Body of pancreas (tissue), 4 donors: Measurements from ENCODE around the gene TRPV3. TPM values are rescaled to one million over a fixed set of nuclear protein-coding genes. Genes with fewer than 3 reads are reported as not detected.
"Not testable (repeated sequence)": the region's sequence is repeated elsewhere in the genome, so short reads cannot be mapped to it uniquely, and the experiment has no call there.

Experiments used
- ATAC-seq: fragments of 150-250 bp; one replicate; pipeline ENCODE4 v1.9.1; 2016
- DNase-seq, 4 donors: peaks; one replicate each; pipeline ENCODE4 v3.0.0-alpha.2; 2019
- H3K27ac ChIP-seq, 4 donors: fragments of 200-600 bp; sonication (generic); 1 replicate in 3 of 4; 2 replicates in 1 of 4; pipeline versions ENCODE4 v1.5.1 to v1.6.1; 2016 to 2019; ENCODE audit warnings: mild to moderate bottlenecking in 1 of 4, mixed read lengths in 1 of 4, moderate library complexity in 1 of 4
- H3K27me3 ChIP-seq, 2 donors: fragments of 200-600 bp; sonication (generic); one replicate each; pipeline ENCODE4 v1.6.0; 2016; ENCODE audit warnings: mild to moderate bottlenecking in 1 of 2
- H3K36me3 ChIP-seq, 2 donors: fragments of 200-600 bp; sonication (generic); replicated peaks in 1 of 2; 2 replicates each; pipeline ENCODE4 v1.5.1; 2016; ENCODE audit warnings: low read depth in 2 of 2; ENCODE audit not compliant: insufficient read depth in 1 of 2
- H3K4me1 ChIP-seq: fragments of 200-600 bp; sonication (generic); one replicate; pipeline ENCODE4 v1.6.0; 2016
- H3K4me3 ChIP-seq, 2 donors: fragments of 200-600 bp; sonication (generic); 1 replicate in 1 of 2; 2 replicates in 1 of 2; pipeline ENCODE4 v1.5.1; 2016 to 2019
- H3K9me3 ChIP-seq, 3 donors: fragments of 200-600 bp; sonication (generic); 1 replicate in 2 of 3; 2 replicates in 1 of 3; pipeline ENCODE4 v1.5.1; 2016
- CTCF ChIP-seq, 7 experiments: fragments of 450-650 bp in 4 of 7; fragments of 200-600 bp in 3 of 7; sonication (generic) in 3 of 7; IDR thresholded peaks; one replicate each; pipeline ENCODE4 v1.5.1; 2016 to 2019; ENCODE audit warnings: antibody characterized with exemption in 7 of 7
- POLR2A ChIP-seq, 3 donors: fragments of 450-650 bp; IDR thresholded peaks; one replicate each; pipeline ENCODE4 v1.6.1; 2016; ENCODE audit warnings: antibody characterized with exemption in 3 of 3, mild to moderate bottlenecking in 2 of 3
- WGBS, 2 donors: methylation state at CpG; one replicate each; pipeline ENCODE4 v1.1.5; 2017; 5-methylcytosine and 5-hydroxymethylcytosine counted together
- intact Hi-C: fragments of 100-400 bp; cut with DNase I; formaldehyde crosslinking; loops from one replicate; pipeline ENCODE4 v1.15.1; 2023
- total RNA-seq, 2 donors: library from RNA; depleted of rRNA; stranded (reverse); fragments of >200 nt; gene quantifications; one replicate each; pipeline ENCODE4 v1.1.0, GENCODE V29; 2016

The TRPV3 gene
- total RNA-seq, 2 donors from 2014 or later, result 0.33 TPM; not detected in 1

- Histone ChIP-seq H3K36me3 (peaks cover 0 to 7% of the 10 kb centered on the region in 2 donors), H3K27me3 (no peaks in the 10 kb centered on the region), H3K4me3 (no peak overlapping the region), H3K4me1 (no peaks in the 10 kb centered on the region), H3K9me3 (no peaks in the 10 kb centered on the region), H3K27ac (no peak overlapping the region)
- DNase-seq, result no peak
- ATAC-seq, result no peak
- intact Hi-C loops, result no loop called here
- no peak for TF ChIP-seq POLR2A (IDR thresholded peaks at IDR 0.05)
- no peak for TF ChIP-seq CTCF (IDR thresholded peaks at IDR 0.05)
- WGBS, 2 donors, result 94 to 96% methylated on average over 18 to 35 of the region's 36 CpGs
Observed at GRCh38 chr17:3571043-3571900, 13.7 kb upstream of the TRPV3 start.

- DNase-seq (no peak), ATAC-seq (no peak)
- Histone ChIP-seq H3K27me3 (no peaks in the 10 kb centered on the region), H3K27ac (no peak overlapping the region), H3K36me3 (peaks cover 0 to 7% of the 10 kb centered on the region in 2 donors), H3K4me3 (no peak overlapping the region), H3K9me3 (no peaks in the 10 kb centered on the region), H3K4me1 (no peaks in the 10 kb centered on the region)
- intact Hi-C loops, result no loop called here
- WGBS, 2 donors, result 86 to 97% methylated on average over 9 of the region's 9 CpGs
- TF ChIP-seq CTCF (IDR thresholded peaks at IDR 0.05) (no peak), POLR2A (IDR thresholded peaks at IDR 0.05) (no peak)
Observed at GRCh38 chr17:3569534-3570137, 12.0 kb upstream of the TRPV3 start.

DNA sequence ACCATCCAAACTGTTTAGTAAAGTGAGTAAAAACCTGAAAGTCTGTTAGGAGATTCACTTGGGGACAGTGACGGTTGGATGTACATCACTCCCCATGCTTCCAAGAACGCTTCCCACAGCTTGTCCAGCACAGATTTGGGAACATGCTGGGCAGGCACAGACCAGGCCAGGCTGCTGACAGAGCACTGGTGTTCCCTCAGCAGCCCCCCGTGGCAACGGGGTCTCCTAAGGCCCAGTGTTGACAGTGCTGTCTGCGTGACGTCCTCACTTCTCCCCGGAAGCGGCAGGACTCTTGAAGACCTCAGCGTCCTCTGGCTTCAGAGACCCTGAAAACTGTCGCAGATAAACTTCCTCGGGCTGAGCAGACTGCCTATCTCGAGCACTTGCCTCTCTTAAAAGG, 8.9 kb upstream of the TRPV3 start:
- ATAC-seq (no peak), DNase-seq (no peak)
- no peak overlapping the region for H3K4me3 ChIP-seq
- no peaks in the 10 kb centered on the region for H3K4me1 ChIP-seq
- intact Hi-C loops, result no loop called here
- H3K27me3 ChIP-seq, result no peaks in the 10 kb centered on the region
- H3K9me3 ChIP-seq, result no peaks in the 10 kb centered on the region
- TF ChIP-seq POLR2A (IDR thresholded peaks at IDR 0.05) (no peak), CTCF (IDR thresholded peaks at IDR 0.05) (no peak)
- no peak overlapping the region for H3K27ac ChIP-seq
- 93 to 95% methylated on average over 12 of the region's 12 CpGs for WGBS, 2 donors
- H3K36me3 ChIP-seq, result peaks cover 0 to 5% of the 10 kb centered on the region in 2 donors

DNA sequence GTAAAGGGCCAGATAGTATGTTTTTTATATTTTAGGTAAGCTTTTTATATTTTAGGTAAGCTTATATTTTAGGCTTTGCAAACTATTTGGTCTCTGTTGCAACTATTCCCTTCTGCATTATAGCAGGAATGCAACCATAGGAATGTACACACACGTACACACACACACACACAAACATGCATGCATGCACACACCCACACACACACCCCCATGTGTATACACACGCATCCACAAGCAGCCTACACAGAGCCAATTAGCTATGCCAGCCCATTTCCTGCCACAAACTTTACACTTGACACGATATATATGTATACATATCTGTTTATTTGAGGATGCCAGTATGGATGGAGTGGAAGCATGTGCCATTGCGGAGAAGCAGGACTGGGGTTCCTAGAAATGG, 7.5 kb upstream of the TRPV3 start:
- Histone ChIP-seq H3K36me3 (peaks cover 0 to 1% of the 10 kb centered on the region in 2 donors), H3K27me3 (no peaks in the 10 kb centered on the region), H3K4me1 (no peaks in the 10 kb centered on the region), H3K4me3 (no peak overlapping the region), H3K27ac (no peak overlapping the region), H3K9me3 (no peaks in the 10 kb centered on the region)
- no peak for DNase-seq
- WGBS, 2 donors, result 92 to 98% methylated on average over 4 of the region's 4 CpGs
- intact Hi-C loops, result no loop called here
- no peak for ATAC-seq
- TF ChIP-seq CTCF (IDR thresholded peaks at IDR 0.05) (no peak), POLR2A (IDR thresholded peaks at IDR 0.05) (no peak)

DNA sequence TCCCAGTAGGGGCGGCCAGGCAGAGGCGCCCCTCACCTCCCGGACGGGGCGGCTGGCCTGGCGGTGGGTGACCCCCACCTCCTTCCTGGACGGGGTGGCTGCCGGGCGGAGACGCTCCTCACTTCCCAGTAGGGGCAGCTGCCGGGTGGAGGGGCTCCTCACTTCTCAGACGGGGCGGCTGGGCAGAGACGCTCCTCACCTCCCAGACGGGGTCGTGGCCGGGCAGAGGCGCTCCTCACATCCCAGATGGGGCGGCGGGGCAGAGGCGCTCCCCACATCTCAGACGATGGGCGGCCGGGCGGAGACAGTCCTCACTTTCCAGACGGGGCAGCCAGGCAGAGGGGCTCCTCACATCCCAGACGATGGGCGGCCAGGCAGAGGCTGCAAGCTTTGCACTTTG, 6.6 kb upstream of the TRPV3 start:
- ATAC-seq, intact Hi-C loops, H3K27ac ChIP-seq, H3K9me3 ChIP-seq, H3K27me3 ChIP-seq, H3K36me3 ChIP-seq, H3K4me1 ChIP-seq, DNase-seq, H3K4me3 ChIP-seq: not testable (repeated sequence)
- WGBS, 2 donors, result 98 to 100% methylated on average over 3 to 14 of the region's 28 CpGs
